GM19238 (cell line): ENCODE measurements around the gene NCK2.

Source experiments
- DNase-seq: peaks from one replicate; pipeline ENCODE4 v3.0.0; 2011; ENCODE audit warnings: low spot score; ENCODE audit not compliant: insufficient read length

NCK2 gene

GRCh38 chr2:105734762-105735538 is 9.8 kb upstream of the NCK2 start:
- DNase-seq, result no peak

- DNase-seq, result no peak
Measured at GRCh38 chr2:105736145-105736544, 8.6 kb upstream of the NCK2 start.

GRCh38 chr2:105737980-105738657 is 6.6 kb upstream of the NCK2 start:
- DNase-seq, result no peak

- no peak for DNase-seq
Measured at GRCh38 chr2:105738658-105739241, 6.0 kb upstream of the NCK2 start.

- no peak for DNase-seq
Measured at GRCh38 chr2:105739426-105739825, 5.3 kb upstream of the NCK2 start.

- DNase-seq, result no peak
Measured at GRCh38 chr2:105739944-105740530, 4.7 kb upstream of the NCK2 start.

- DNase-seq, result no peak
Measured at GRCh38 chr2:105741174-105741573, 3.5 kb upstream of the NCK2 start.

- DNase-seq, result no peak
Measured at GRCh38 chr2:105741617-105742016, 3.1 kb upstream of the NCK2 start.

- peak; percentile 83 for DNase-seq
Measured at GRCh38 chr2:105744091-105744908, 412 bp upstream of the NCK2 start.

- DNase-seq, result peak; percentile 65
Measured at GRCh38 chr2:105746177-105747080, 1.7 kb downstream of the NCK2 start.

GRCh38 chr2:105747254-105747894 is 2.7 kb downstream of the NCK2 start:
- DNase-seq, result no peak

- DNase-seq, result no peak
Measured at GRCh38 chr2:105747991-105748390, 3.3 kb downstream of the NCK2 start.

GRCh38 chr2:105748566-105748965 is 3.9 kb downstream of the NCK2 start:
- DNase-seq, result no peak

GRCh38 chr2:105749583-105750400 is 5.1 kb downstream of the NCK2 start:
- DNase-seq, result no peak

GRCh38 chr2:105750735-105751134 is 6.0 kb downstream of the NCK2 start:
- no peak for DNase-seq

- no peak for DNase-seq
Measured at GRCh38 chr2:105751272-105751671, 6.6 kb downstream of the NCK2 start.

GRCh38 chr2:105752691-105753358 is 8.1 kb downstream of the NCK2 start:
- DNase-seq, result no peak

GRCh38 chr2:105753380-105753779 is 8.7 kb downstream of the NCK2 start:
- DNase-seq, result no peak
